ENCODE measurements around the gene AEBP1. TPM values are rescaled to one million over a fixed set of nuclear protein-coding genes. Genes with fewer than 3 reads are reported as not detected.

AEBP1 gene
- total and polyA plus RNA-seq, 2 experiments from 2014 or later, result 15.1 to 42.0 TPM

DNA sequence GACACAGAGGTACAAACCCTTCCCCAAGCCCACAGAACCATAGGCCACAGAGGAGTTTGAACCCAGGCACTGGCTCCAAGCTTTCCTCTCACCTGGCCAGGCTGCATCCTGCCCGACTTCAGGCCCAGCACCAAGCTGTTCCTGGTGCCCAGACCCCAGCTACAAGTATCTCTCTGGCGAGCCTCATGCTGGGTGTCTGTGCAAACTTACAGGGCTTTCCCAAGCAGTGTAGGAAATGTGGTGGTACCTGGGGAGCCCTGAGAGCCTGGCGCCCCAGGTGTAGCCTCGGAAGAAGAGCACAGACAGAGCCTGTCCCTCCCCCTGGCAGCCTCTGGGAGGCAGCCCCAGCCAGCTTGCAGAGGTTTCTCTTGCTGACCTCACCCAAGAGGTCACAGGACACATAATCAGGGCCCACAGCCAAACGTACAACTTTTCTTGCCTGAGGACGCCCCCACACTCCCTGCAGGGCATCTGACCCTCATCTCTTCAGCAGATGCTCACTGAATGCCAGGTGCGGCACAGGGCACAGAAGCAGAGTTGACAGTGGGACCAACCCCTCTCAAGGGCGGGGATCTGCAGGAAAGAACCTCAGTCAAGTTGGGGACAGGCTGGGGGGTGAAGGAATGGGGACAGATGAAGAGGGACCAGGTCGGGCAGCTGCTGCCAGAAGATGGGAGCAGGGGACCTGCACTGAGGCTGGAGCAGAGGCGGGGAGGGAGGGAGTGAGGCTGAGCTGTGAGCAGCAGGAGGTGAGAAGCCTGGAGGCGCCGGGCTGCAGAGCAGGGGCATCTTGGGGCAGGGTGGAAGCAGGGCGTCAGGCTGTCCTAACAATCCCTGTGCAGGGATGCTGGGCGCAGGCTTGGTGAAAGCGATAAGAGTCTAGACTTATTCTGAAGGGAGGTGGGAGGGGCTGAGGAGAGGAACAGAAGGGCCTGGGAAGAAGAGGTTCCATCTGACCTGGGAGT is 53.3 kb downstream of the AEBP1 start:
- Histone ChIP-seq H3K4me3 (no peak overlapping the region), H3K4me1 (ENCODE audit: insufficient read depth) (no peaks in the 10 kb centered on the region), H3K79me2 (replicated peaks; ENCODE audit: insufficient read depth) (no peaks in the 10 kb centered on the region), H3K27me3 (ENCODE audit: insufficient read depth) (no peaks in the 10 kb centered on the region), H2AFZ (no peak overlapping the region), H3F3A (replicated peaks; ENCODE audit: low read depth) (no peaks in the 10 kb centered on the region), H4K20me1 (replicated peaks; ENCODE audit: insufficient read depth) (no peaks in the 10 kb centered on the region), H3K4me2 (no peak overlapping the region), H3K27ac (ENCODE audit: low read depth) (no peak overlapping the region), H3K9me2 (ENCODE audit: insufficient read depth) (no peaks in the 10 kb centered on the region), H3K36me3 (ENCODE audit: insufficient read depth) (no peaks in the 10 kb centered on the region)
- no peak overlapping the region for H3K27ac Mint-ChIP-seq
- TF ChIP-seq, protein P1, sequence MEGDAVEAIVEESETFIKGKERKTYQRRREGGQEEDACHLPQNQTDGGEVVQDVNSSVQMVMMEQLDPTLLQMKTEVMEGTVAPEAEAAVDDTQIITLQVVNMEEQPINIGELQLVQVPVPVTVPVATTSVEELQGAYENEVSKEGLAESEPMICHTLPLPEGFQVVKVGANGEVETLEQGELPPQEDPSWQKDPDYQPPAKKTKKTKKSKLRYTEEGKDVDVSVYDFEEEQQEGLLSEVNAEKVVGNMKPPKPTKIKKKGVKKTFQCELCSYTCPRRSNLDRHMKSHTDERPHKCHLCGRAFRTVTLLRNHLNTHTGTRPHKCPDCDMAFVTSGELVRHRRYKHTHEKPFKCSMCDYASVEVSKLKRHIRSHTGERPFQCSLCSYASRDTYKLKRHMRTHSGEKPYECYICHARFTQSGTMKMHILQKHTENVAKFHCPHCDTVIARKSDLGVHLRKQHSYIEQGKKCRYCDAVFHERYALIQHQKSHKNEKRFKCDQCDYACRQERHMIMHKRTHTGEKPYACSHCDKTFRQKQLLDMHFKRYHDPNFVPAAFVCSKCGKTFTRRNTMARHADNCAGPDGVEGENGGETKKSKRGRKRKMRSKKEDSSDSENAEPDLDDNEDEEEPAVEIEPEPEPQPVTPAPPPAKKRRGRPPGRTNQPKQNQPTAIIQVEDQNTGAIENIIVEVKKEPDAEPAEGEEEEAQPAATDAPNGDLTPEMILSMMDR (conservative IDR thresholded peaks at IDR 0.05; ENCODE audit: low read depth in 2 of 2), result peak in 1 of 2 experiments; percentile 31; a peak in 2 of 4 replicates
- TF ChIP-seq ZNF331 (CRISPR knock-in tag; IDR thresholded peaks at IDR 0.05; ENCODE audit: low read depth) (no peak), EZH2 (IDR thresholded peaks at IDR 0.05; ENCODE audit: low read depth, unreplicated experiment) (no peak), CREB1 (CRISPR knock-in tag; IDR thresholded peaks at IDR 0.05; ENCODE audit: low read depth) (no peak), EZH2phosphoT487 (IDR thresholded peaks at IDR 0.05; ENCODE audit: unreplicated experiment) (no peak), POLR2AphosphoS5 (IDR thresholded peaks at IDR 0.05; ENCODE audit: low read depth) (no peak)
- TF ChIP-seq, protein P2, sequence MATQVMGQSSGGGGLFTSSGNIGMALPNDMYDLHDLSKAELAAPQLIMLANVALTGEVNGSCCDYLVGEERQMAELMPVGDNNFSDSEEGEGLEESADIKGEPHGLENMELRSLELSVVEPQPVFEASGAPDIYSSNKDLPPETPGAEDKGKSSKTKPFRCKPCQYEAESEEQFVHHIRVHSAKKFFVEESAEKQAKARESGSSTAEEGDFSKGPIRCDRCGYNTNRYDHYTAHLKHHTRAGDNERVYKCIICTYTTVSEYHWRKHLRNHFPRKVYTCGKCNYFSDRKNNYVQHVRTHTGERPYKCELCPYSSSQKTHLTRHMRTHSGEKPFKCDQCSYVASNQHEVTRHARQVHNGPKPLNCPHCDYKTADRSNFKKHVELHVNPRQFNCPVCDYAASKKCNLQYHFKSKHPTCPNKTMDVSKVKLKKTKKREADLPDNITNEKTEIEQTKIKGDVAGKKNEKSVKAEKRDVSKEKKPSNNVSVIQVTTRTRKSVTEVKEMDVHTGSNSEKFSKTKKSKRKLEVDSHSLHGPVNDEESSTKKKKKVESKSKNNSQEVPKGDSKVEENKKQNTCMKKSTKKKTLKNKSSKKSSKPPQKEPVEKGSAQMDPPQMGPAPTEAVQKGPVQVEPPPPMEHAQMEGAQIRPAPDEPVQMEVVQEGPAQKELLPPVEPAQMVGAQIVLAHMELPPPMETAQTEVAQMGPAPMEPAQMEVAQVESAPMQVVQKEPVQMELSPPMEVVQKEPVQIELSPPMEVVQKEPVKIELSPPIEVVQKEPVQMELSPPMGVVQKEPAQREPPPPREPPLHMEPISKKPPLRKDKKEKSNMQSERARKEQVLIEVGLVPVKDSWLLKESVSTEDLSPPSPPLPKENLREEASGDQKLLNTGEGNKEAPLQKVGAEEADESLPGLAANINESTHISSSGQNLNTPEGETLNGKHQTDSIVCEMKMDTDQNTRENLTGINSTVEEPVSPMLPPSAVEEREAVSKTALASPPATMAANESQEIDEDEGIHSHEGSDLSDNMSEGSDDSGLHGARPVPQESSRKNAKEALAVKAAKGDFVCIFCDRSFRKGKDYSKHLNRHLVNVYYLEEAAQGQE (IDR thresholded peaks at IDR 0.05; ENCODE audit: unreplicated experiment), result no peak
- TF ChIP-seq, protein P3, sequence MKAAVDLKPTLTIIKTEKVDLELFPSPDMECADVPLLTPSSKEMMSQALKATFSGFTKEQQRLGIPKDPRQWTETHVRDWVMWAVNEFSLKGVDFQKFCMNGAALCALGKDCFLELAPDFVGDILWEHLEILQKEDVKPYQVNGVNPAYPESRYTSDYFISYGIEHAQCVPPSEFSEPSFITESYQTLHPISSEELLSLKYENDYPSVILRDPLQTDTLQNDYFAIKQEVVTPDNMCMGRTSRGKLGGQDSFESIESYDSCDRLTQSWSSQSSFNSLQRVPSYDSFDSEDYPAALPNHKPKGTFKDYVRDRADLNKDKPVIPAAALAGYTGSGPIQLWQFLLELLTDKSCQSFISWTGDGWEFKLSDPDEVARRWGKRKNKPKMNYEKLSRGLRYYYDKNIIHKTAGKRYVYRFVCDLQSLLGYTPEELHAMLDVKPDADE (IDR thresholded peaks at IDR 0.05), result no peak
- H3K4me3 Mint-ChIP-seq, result no peak overlapping the region
- ATAC-seq, result peak; percentile 84
- H3K36me3 Mint-ChIP-seq (ENCODE audit: low read depth), result no peaks in the 10 kb centered on the region
- no peaks in the 10 kb centered on the region for H3K9me3 Mint-ChIP-seq
- DNase-seq (ENCODE audit: low spot score), result peak; percentile 19
- no peaks in the 10 kb centered on the region for H3K27me3 Mint-ChIP-seq (ENCODE audit: insufficient read depth, low read depth, poor library complexity)
- peaks cover 3% of the 10 kb centered on the region; the same call in 1 of the 3 replicates for H3K4me1 Mint-ChIP-seq
